Left colon (tissue), 2 donors: ENCODE measurements around the gene TCAP. TPM values are rescaled to one million over a fixed set of nuclear protein-coding genes. Genes with fewer than 3 reads are reported as not detected.
A peak's percentile ranks its signal among the peaks of the same experiment; 100 is the strongest.

Experiments
- ATAC-seq: fragments of 200-7000 bp; cut with Tn5 transposase; one replicate; pipeline ENCODE4 v1.9.1; 2020; ENCODE audit warnings: mild to moderate bottlenecking, moderate library complexity
- DNase-seq, 2 donors: peaks; one replicate each; pipeline ENCODE4 v3.0.0-alpha.2; 2020
- intact Hi-C, 2 donors: fragments of 100-400 bp; cut with DNase I in 1 of 2; cut with micrococcal nuclease in 1 of 2; formaldehyde crosslinking; loops; one replicate each; pipeline versions ENCODE4 v1.11.2 to v1.14.0; 2022; cut with DNase I, micrococcal nuclease
- total RNA-seq, 2 donors: library from RNA; stranded (reverse); fragmentation: NEBNext Ultra II Directional; extraction: Animal tissue kit (Norgen Biotek cat#: 25700); gene quantifications; one replicate each; pipeline ENCODE4 v1.2.1, GENCODE V29; 2021
- donor health status: DM: no; HTN: no; CAD: no.
- donor health status: DM: yes; HTN: yes; CAD: no.

Gene TCAP
- total RNA-seq, 2 donors from 2014 or later = 0.43 to 0.50 TPM

GRCh38 chr17:39642291-39643074, 22.7 kb upstream of the TCAP start:
- no peak for ATAC-seq
- intact Hi-C loops = no loop called here
- no peak for DNase-seq

- ATAC-seq = no peak
- intact Hi-C loops = no loop called here
- no peak for DNase-seq
These were observed 21.9 kb upstream of the TCAP start for GRCh38 chr17:39643271-39643670.

- ATAC-seq (no peak), DNase-seq (no peak)
- intact Hi-C loops = no loop called here
These were observed 17.9 kb upstream of the TCAP start for GRCh38 chr17:39647256-39647655.

DNA sequence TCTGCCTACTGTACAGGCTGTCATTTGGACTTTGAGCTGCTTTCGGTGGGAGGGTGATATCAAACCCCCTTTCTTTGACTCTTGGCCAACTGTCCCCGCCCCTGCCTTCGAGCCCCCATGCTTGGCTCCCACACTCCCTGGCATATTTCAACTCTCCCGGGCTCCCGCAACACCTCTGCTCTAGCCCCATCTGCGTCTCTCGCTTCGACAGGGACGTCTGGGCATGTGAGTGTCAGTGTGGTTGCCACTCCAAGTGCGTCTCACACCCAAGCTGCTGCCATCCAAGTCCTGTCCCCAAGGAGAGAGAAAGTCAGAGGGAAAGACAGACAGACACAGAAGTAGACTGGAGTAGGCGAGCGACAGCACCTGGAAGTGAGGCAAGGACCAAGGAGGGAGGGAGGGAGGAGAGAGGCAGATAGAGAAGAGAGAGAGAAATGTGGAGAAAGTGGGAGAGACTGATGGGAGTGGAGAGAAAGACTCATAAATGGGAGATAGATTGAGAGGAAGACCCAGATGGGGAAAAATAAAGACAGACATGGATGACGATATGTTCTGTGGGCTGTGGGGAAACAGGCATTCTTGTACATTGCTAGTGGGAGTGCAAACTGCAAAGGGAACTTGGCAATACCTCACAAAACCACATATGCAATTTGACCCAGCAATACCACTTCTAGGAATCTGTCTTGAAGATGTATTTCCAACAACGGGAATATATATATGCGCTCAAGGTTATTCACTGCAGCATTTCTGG, 16.4 kb upstream of the TCAP start:
- intact Hi-C loops = no loop called here
- ATAC-seq = no peak
- no peak for DNase-seq

- intact Hi-C loops = no loop called here
- DNase-seq = no peak
- no peak for ATAC-seq
These were observed 15.0 kb upstream of the TCAP start for GRCh38 chr17:39650121-39650579.

DNA sequence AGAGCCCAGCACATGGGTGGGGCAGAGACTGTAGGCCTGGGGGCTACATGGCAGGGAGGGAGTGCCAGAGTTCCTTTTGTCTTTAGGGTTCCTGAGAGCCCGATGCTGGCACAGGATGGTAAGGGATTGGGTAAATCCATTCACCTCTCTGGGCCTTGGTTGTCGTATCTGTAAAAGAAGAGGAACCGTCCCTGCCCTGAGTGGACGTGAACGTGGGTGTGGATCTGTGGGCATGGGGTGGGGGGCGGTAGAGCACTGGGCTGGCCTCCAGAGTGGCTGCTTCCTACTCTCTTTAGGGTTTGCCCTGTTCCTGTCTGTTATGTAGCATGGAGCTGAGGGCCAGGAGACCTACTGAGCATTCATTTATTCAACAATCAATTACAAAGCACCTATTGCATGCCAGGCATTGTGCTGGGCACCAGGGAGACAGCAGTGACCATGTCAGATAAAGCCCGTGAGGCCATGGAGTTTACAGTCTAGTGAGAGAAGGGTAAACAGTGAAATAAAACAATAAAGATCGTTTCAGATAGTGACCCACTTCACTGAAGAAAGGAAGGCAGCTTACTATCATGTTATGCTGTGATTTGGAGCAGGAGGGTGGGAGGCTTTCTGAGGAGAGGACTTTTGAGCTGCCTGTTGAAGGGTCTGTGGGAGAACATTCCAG, 13.1 kb upstream of the TCAP start:
- peak in 1 of 2 donors; percentile 36 for DNase-seq
- peak; percentile 86 for ATAC-seq
- intact Hi-C loops = no loop called here

DNA sequence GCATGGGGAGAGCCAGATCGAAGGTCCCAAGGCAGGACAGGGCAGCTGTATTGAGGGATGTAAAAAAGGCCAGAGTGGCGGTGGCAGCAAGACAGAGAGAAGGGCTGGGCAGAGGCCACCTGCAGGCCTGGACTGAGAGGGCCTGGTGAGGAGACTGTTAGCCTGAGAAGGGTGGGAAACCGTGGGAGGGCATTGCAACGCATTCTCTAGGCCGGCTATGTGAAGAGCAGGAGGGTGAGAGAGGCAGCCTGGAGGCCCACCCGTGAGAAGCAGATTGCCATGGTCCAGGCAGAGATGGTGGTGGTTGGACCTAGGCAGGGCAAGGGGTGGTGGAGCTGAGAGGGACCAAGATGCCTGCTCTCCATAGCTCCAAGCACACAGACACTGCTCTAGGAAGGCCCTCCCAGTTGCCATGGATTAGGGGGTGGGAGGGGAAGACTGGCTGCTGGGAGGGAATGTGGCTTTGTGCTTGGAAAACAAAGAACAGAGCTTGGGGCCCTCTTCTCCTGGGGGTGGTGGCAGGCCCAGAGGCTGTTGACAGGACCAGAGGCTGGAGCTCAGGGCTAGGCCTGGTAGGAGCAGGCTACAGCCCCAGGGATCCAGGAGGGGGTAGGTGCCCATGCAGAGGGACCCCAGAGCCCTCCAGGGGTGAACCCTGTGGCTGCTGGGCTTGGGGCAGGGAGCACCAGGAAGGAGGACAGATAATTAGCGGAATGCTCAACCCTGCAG, 12.4 kb upstream of the TCAP start:
- intact Hi-C loops = no loop called here
- peak; percentile 46 for ATAC-seq

DNA sequence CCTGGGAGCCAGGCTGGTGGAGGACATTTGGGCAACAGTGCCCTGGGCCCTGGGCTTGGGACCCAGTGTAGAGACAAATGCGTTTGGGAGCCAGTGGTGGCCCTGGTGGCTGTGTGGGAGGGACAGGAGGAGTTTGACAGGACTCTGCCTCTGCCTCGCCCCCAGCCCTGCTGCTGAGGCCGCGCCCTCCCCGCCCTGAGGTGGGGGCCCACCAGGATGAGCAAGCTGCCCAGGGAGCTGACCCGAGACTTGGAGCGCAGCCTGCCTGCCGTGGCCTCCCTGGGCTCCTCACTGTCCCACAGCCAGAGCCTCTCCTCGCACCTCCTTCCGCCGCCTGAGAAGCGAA, 11.9 kb upstream of the TCAP start:
- DNase-seq (peak in 1 of 2 donors; percentile 16), ATAC-seq (no peak)
- intact Hi-C loops = no loop called here

More for the DNA sequence above, 12.4 kb upstream of the TCAP start:
- DNase-seq = peak in 1 of 2 donors; percentile 24

- peak; percentile 56 for ATAC-seq
- DNase-seq = peak; percentile 73 to 87
These were observed 11.4 kb upstream of the TCAP start for GRCh38 chr17:39653662-39654331.

GRCh38 chr17:39655105-39655504, 10.0 kb upstream of the TCAP start:
- DNase-seq (no peak), ATAC-seq (no peak)
- intact Hi-C loops = no loop called here

More at GRCh38 chr17:39653662-39654331, 11.4 kb upstream of the TCAP start:
- intact Hi-C loops = no loop called here

GRCh38 chr17:39658346-39658745, 6.8 kb upstream of the TCAP start:
- intact Hi-C loops = no loop called here
- DNase-seq (no peak), ATAC-seq (no peak)

DNA sequence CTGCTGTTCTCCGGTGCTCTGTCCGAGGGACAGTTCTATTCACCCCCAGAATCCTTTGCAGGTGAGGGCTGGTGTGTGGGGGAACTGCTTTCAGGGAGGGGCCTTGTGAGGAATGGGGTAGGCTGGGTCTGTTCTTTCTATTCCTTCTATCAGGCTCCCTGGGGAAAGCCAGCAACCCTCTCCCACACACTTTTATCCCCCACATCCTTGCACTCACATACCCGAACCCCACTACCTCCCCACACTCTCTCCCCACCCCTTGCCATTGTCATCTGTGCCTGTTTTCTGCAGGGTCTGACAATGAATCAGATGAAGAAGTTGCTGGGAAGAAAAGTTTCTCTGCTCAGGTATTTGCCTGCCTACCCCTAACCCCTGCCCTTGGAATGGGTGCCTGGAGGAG, 6.4 kb upstream of the TCAP start:
- intact Hi-C loops = no loop called here
- no peak for DNase-seq
- ATAC-seq = no peak

- DNase-seq (no peak), ATAC-seq (no peak)
- intact Hi-C loops = no loop called here
These were observed 5.7 kb upstream of the TCAP start for GRCh38 chr17:39659279-39660010.

DNA sequence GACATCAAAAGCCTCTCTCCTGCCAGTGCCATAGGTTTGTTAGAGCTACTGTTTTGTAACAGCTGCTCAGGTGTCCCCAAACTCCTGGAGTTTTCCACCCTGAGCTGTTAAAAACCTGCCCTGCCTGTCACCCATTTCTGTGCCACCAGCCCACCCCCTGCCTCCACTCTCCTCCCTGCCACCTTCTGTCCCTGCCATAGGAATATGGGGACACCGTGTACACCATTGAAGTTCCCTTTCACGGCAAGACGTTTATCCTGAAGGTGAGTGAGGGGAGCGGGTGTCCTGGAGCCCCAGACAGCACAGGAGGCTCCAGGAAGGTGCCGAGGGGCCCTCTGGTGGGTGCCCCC, 5.2 kb upstream of the TCAP start:
- intact Hi-C loops = no loop called here
- DNase-seq = no peak
- no peak for ATAC-seq

GRCh38 chr17:39660397-39661385, 4.5 kb upstream of the TCAP start:
- ATAC-seq (no peak), DNase-seq (no peak)
- intact Hi-C loops = no loop called here

DNA sequence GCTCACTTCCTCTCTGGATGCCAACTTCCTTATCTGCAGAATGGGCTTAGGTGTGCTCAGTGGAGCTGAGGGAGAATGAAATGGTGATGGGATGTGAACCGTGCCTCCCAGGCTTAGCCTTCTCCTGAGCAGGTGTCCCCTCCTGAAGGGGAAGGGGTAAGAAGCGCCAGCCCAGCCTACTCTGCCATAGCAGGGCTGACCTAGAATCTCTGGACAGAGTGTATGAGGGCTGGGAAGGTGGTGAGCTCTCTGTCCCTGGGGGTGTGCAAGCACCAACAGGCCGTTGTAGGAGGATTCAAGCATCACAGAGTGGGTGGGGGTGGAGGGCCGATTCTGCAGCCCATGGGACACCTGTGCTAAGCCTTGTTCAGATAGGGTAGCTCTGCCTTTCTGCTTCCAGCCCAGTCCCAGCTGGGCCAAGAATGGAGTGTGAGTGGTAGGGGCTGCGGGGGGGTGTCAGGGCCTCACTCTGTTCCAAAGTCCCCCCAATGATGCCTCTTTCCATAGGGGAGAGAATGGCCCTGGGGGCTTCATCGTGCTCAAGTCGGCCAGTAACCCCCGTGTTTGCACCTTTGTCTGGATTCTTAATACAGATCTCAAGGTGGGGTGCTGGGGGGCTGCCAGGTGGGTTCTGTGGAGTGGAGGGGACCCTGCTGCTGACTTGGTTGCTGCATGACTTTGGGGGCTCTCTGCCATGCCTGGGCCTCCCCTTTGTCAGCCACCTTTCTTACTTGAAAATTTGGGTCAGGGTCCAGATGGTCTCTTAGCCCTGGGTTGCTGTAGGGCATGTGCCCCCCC, 3.2 kb upstream of the TCAP start:
- intact Hi-C loops = no loop called here
- no peak for ATAC-seq

More for the DNA sequence above, 3.2 kb upstream of the TCAP start:
- no peak for DNase-seq
